Calu3 (cell line): ENCODE measurements around the gene GHRHR. TPM values are rescaled to one million over a fixed set of nuclear protein-coding genes. Genes with fewer than 3 reads are reported as not detected.

ENCODE experiments used
- BruUV-seq: library from RNA; stranded (reverse); fragments of 400-500 nt; replicated peaks from 2 replicates; lab custom pipeline; 2021; lab: Mats Ljungman, UMichigan
- CTCF ChIA-PET: fragments of 300-600 bp; sonication (Branson Sonifier 250); formaldehyde crosslinking; loops from one replicate; lab custom pipeline; 2022; ENCODE audit warnings: antibody characterized with exemption; lab: Charles Lee
- DNase-seq: peaks from one replicate; pipeline ENCODE4 v3.0.0; 2022
- H3K27ac Mint-ChIP-seq: one replicate; pipeline ENCODE4 v1.8.0; 2022; ENCODE audit warnings: mixed read lengths; ENCODE audit not compliant: unreplicated experiment
- H3K27me3 Mint-ChIP-seq: one replicate; pipeline ENCODE4 v1.8.0; 2022; ENCODE audit warnings: mixed read lengths; ENCODE audit not compliant: unreplicated experiment
- H3K36me3 Mint-ChIP-seq: one replicate; pipeline ENCODE4 v1.8.0; 2022; ENCODE audit warnings: mild to moderate bottlenecking, moderate library complexity, mixed read lengths; ENCODE audit not compliant: insufficient read depth, unreplicated experiment
- H3K4me1 Mint-ChIP-seq: one replicate; pipeline ENCODE4 v1.8.0; 2022; ENCODE audit warnings: mild to moderate bottlenecking, low read depth, mixed read lengths; ENCODE audit not compliant: unreplicated experiment
- H3K4me3 Mint-ChIP-seq: one replicate; pipeline ENCODE4 v1.8.0; 2022; ENCODE audit warnings: mild to moderate bottlenecking, low read depth, moderate library complexity, mixed read lengths; ENCODE audit not compliant: unreplicated experiment
- H3K9me3 Mint-ChIP-seq: one replicate; pipeline ENCODE4 v1.8.0; 2022; ENCODE audit warnings: low read depth, mixed read lengths; ENCODE audit not compliant: unreplicated experiment
- CTCF ChIP-seq: fragments of 200-600 bp; IDR thresholded peaks from one replicate; pipeline ENCODE4 v1.8.0; 2022; ENCODE audit warnings: antibody characterized with exemption; ENCODE audit not compliant: unreplicated experiment
- intact Hi-C: fragments of 100-400 bp; cut with micrococcal nuclease; formaldehyde crosslinking; loops from one replicate; pipeline ENCODE4 v1.10.0; 2022; ENCODE audit not compliant: unreplicated experiment
- total RNA-seq: library from RNA; stranded (reverse); gene quantifications from 2 replicates; pipeline ENCODE4 v1.2.3, GENCODE V29; 2022

GHRHR gene
- total RNA-seq, 1 experiment from 2014 or later = not detected

- no TSS peak for BruUV-seq
- intact Hi-C loops = loop anchor here (2.0 kb wide), 1 partner anchor 36 kb away; no protein-coding TSS in a partner anchor
- no peak overlapping the region for H3K4me3 Mint-ChIP-seq
- H3K27ac Mint-ChIP-seq = no peak overlapping the region
- CTCF ChIA-PET = interaction anchor here (0.5 to 2.3 kb wide), 21 partner anchors 9 to 184 kb away, joined by 3 to 16 read pairs (median 4); no protein-coding TSS in a partner anchor
- no peaks in the 10 kb centered on the region for H3K27me3 Mint-ChIP-seq
- H3K9me3 Mint-ChIP-seq = no peaks in the 10 kb centered on the region
- H3K36me3 Mint-ChIP-seq = peaks cover 19% of the 10 kb centered on the region
- H3K4me1 Mint-ChIP-seq = peaks cover 72% of the 10 kb centered on the region
- DNase-seq = peak; percentile 99
- peak; percentile 99 for TF ChIP-seq CTCF
These were observed 25.1 kb upstream of the GHRHR start for GRCh38 chr7:30938435-30939316.

GRCh38 chr7:30941582-30942323 lies 22.0 kb upstream of the GHRHR start:
- H3K9me3 Mint-ChIP-seq = peaks cover 5% of the 10 kb centered on the region
- DNase-seq = peak; percentile 50
- H3K4me3 Mint-ChIP-seq = peak overlapping the region; percentile 61
- TF ChIP-seq CTCF = no peak
- H3K27ac Mint-ChIP-seq = peak overlapping the region; percentile 93
- intact Hi-C loops = loop anchor here (1.0 to 2.0 kb wide), 2 partner anchors 34 to 45 kb away; no protein-coding TSS in a partner anchor
- peaks cover 19% of the 10 kb centered on the region for H3K36me3 Mint-ChIP-seq
- CTCF ChIA-PET = interaction anchor here (0.6 to 1.0 kb wide), 4 partner anchors 26 to 667 kb away, joined by 3 to 8 read pairs (median 4); no protein-coding TSS in a partner anchor
- H3K27me3 Mint-ChIP-seq = no peaks in the 10 kb centered on the region
- BruUV-seq = no TSS peak
- H3K4me1 Mint-ChIP-seq = peaks cover 51% of the 10 kb centered on the region

- H3K9me3 Mint-ChIP-seq = peaks cover 12% of the 10 kb centered on the region
- no peaks in the 10 kb centered on the region for H3K27me3 Mint-ChIP-seq
- no TSS peak for BruUV-seq
These were observed 13.6 kb upstream of the GHRHR start for GRCh38 chr7:30950197-30950596.

More at GRCh38 chr7:30950197-30950596, 13.6 kb upstream of the GHRHR start:
- DNase-seq = peak; percentile 72
- intact Hi-C loops = no loop called here
- no peak for TF ChIP-seq CTCF
- peaks cover 48% of the 10 kb centered on the region for H3K4me1 Mint-ChIP-seq
- H3K36me3 Mint-ChIP-seq = no peaks in the 10 kb centered on the region
- H3K4me3 Mint-ChIP-seq = no peak overlapping the region
- CTCF ChIA-PET = interaction anchor here (0.8 kb wide), 1 partner anchor 11 kb away, joined by 3 read pairs; no protein-coding TSS in a partner anchor
- H3K27ac Mint-ChIP-seq = no peak overlapping the region
